ENCODE measurements around the gene COPZ2.
"Not testable (repeated sequence)": the region's sequence is repeated elsewhere in the genome, so short reads cannot be mapped to it uniquely, and the experiment has no call there.

Gene COPZ2

DNA sequence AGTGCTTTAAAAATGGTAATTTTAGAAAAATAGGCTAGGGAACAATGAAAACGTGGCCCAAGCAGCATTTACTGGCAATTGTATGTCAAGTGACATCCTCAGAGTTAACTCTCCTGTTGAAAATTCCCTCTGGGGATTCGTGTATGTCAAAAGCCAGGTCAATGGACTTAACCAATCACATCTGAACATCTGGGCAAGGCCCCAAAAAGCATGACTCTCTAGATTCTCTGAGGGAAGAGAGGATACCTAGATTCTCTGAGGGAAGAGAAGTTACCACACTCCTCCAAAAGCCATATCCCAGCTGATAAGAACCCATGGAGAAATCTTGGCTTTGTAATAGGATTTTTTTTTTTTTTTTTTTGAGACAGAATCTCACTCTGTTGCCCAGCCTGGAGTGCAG, 34.1 kb upstream of the COPZ2 start:
- no peak for TF ChIP-seq SUZ12 (IDR thresholded peaks at IDR 0.05; ENCODE audit: extremely low read depth, insufficient read depth, insufficient read length)
- TF ChIP-seq ZNF274 (IDR thresholded peaks at IDR 0.05; ENCODE audit: low read depth, low read length), result no peak
- TF ChIP-seq YY1 (IDR thresholded peaks at IDR 0.05; ENCODE audit: insufficient read depth, insufficient read length), result no peak
- H3K36me3 ChIP-seq (ENCODE audit: insufficient read depth, insufficient read length, low read length), result peaks cover 76% of the 10 kb centered on the region

GRCh38 chr17:48070195-48070594, 32.6 kb upstream of the COPZ2 start:
- H3K4me1 ChIP-seq (ENCODE audit: insufficient read depth, insufficient read length), result no peaks in the 10 kb centered on the region
- H3K27me3 ChIP-seq (ENCODE audit: insufficient read depth, insufficient read length), result no peaks in the 10 kb centered on the region
- no peak for DNase-seq (ENCODE audit: low read depth, low spot score)
- TF ChIP-seq ZNF274 (IDR thresholded peaks at IDR 0.05; ENCODE audit: low read depth, low read length) (no peak), YY1 (IDR thresholded peaks at IDR 0.05; ENCODE audit: insufficient read depth, insufficient read length) (no peak), SUZ12 (IDR thresholded peaks at IDR 0.05; ENCODE audit: extremely low read depth, insufficient read depth, insufficient read length) (no peak)
- no peak overlapping the region for H3K9ac ChIP-seq (ENCODE audit: insufficient read length, low read depth)
- H3K36me3 ChIP-seq (ENCODE audit: insufficient read depth, insufficient read length, low read length), result peaks cover 71% of the 10 kb centered on the region
- H3K9me3 ChIP-seq (ENCODE audit: insufficient read depth, low read length), result no peaks in the 10 kb centered on the region
- H3K4me3 ChIP-seq (ENCODE audit: insufficient read length, low read depth), result no peak overlapping the region

More for the DNA sequence above, 34.1 kb upstream of the COPZ2 start:
- Histone ChIP-seq H3K9me3 (ENCODE audit: insufficient read depth, low read length) (no peaks in the 10 kb centered on the region), H3K27me3 (ENCODE audit: insufficient read depth, insufficient read length) (no peaks in the 10 kb centered on the region), H3K4me1 (ENCODE audit: insufficient read depth, insufficient read length) (no peaks in the 10 kb centered on the region), H3K4me3 (ENCODE audit: insufficient read length, low read depth) (no peak overlapping the region), H3K9ac (ENCODE audit: insufficient read length, low read depth) (no peak overlapping the region)
- no peak for DNase-seq (ENCODE audit: low read depth, low spot score)

DNA sequence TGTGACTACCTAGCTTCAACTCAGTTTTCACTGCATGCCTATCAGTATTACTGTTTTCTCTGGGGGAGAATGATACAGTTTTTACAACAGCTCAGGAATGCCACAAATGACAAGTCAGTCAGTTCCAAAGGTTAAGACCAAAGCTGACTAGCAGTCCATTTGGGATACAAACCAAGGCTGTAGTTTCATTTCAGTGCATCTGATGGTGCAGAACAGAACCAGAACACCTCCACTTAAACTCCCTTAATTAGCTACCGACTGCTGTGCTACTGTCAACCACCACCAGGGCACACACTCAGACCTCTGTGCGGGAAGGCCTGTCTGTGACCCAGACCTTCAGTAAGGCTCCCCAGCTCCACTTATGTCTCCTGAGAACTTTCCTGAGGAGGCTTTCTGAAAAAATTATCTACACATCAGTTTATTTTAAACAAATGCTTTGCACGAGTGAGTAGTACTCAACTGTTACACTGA, 30.9 kb upstream of the COPZ2 start:
- no peaks in the 10 kb centered on the region for H3K27me3 ChIP-seq (ENCODE audit: insufficient read depth, insufficient read length)
- no peak for DNase-seq (ENCODE audit: low read depth, low spot score)
- no peak for TF ChIP-seq ZNF274 (IDR thresholded peaks at IDR 0.05; ENCODE audit: low read depth, low read length)
- no peak for TF ChIP-seq YY1 (IDR thresholded peaks at IDR 0.05; ENCODE audit: insufficient read depth, insufficient read length)
- no peak for TF ChIP-seq SUZ12 (IDR thresholded peaks at IDR 0.05; ENCODE audit: extremely low read depth, insufficient read depth, insufficient read length)
- H3K4me3 ChIP-seq (ENCODE audit: insufficient read length, low read depth), result no peak overlapping the region
- H3K36me3 ChIP-seq (ENCODE audit: insufficient read depth, insufficient read length, low read length), result peaks cover 63% of the 10 kb centered on the region
- H3K9ac ChIP-seq (ENCODE audit: insufficient read length, low read depth), result no peak overlapping the region
- no peaks in the 10 kb centered on the region for H3K9me3 ChIP-seq (ENCODE audit: insufficient read depth, low read length)
- no peaks in the 10 kb centered on the region for H3K4me1 ChIP-seq (ENCODE audit: insufficient read depth, insufficient read length)

GRCh38 chr17:48067808-48068207, 30.2 kb upstream of the COPZ2 start:
- not testable (repeated sequence) for H3K9ac ChIP-seq (ENCODE audit: insufficient read length, low read depth); H3K4me1 ChIP-seq (ENCODE audit: insufficient read depth, insufficient read length); H3K4me3 ChIP-seq (ENCODE audit: insufficient read length, low read depth); DNase-seq (ENCODE audit: low read depth, low spot score); H3K9me3 ChIP-seq (ENCODE audit: insufficient read depth, low read length); H3K27me3 ChIP-seq (ENCODE audit: insufficient read depth, insufficient read length)
- H3K36me3 ChIP-seq (ENCODE audit: insufficient read depth, insufficient read length, low read length), result peaks cover 63% of the 10 kb centered on the region

DNA sequence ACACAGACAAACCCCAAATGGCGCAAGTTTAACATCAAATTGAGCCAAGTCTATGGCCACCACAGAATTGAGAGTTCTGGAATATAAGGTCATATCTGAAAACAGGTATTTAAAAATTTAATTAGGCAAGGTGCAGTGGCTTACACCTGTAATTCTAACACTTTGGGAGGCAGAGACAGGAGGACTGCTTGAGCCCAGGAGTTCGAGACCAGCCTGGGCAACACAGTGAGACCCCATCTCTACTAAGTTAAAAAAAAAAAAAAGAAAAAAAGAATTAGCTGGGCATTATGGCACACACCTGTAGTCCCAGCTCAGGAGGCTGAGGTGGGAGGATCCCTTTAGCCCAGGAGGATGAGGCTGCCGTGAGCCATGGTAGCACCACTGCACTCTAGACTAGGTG, 29.6 kb upstream of the COPZ2 start:
- no peak for DNase-seq (ENCODE audit: low read depth, low spot score)
- H3K9ac ChIP-seq (ENCODE audit: insufficient read length, low read depth), result no peak overlapping the region
- no peaks in the 10 kb centered on the region for H3K9me3 ChIP-seq (ENCODE audit: insufficient read depth, low read length)
- TF ChIP-seq ZNF274 (IDR thresholded peaks at IDR 0.05; ENCODE audit: low read depth, low read length) (no peak), YY1 (IDR thresholded peaks at IDR 0.05; ENCODE audit: insufficient read depth, insufficient read length) (no peak), SUZ12 (IDR thresholded peaks at IDR 0.05; ENCODE audit: extremely low read depth, insufficient read depth, insufficient read length) (no peak)
- H3K4me3 ChIP-seq (ENCODE audit: insufficient read length, low read depth), result no peak overlapping the region
- no peaks in the 10 kb centered on the region for H3K27me3 ChIP-seq (ENCODE audit: insufficient read depth, insufficient read length)
- H3K36me3 ChIP-seq (ENCODE audit: insufficient read depth, insufficient read length, low read length), result peaks cover 66% of the 10 kb centered on the region
- no peaks in the 10 kb centered on the region for H3K4me1 ChIP-seq (ENCODE audit: insufficient read depth, insufficient read length)

GRCh38 chr17:48066656-48067055, 29.1 kb upstream of the COPZ2 start:
- no peak for DNase-seq (ENCODE audit: low read depth, low spot score)
- no peak for TF ChIP-seq YY1 (IDR thresholded peaks at IDR 0.05; ENCODE audit: insufficient read depth, insufficient read length)
- no peak for TF ChIP-seq ZNF274 (IDR thresholded peaks at IDR 0.05; ENCODE audit: low read depth, low read length)
- TF ChIP-seq SUZ12 (IDR thresholded peaks at IDR 0.05; ENCODE audit: extremely low read depth, insufficient read depth, insufficient read length), result no peak
- Histone ChIP-seq H3K4me1 (ENCODE audit: insufficient read depth, insufficient read length) (no peaks in the 10 kb centered on the region), H3K36me3 (ENCODE audit: insufficient read depth, insufficient read length, low read length) (peaks cover 66% of the 10 kb centered on the region), H3K9ac (ENCODE audit: insufficient read length, low read depth) (no peak overlapping the region), H3K9me3 (ENCODE audit: insufficient read depth, low read length) (no peaks in the 10 kb centered on the region), H3K4me3 (ENCODE audit: insufficient read length, low read depth) (no peak overlapping the region), H3K27me3 (ENCODE audit: insufficient read depth, insufficient read length) (no peaks in the 10 kb centered on the region)

GRCh38 chr17:48066192-48066591, 28.6 kb upstream of the COPZ2 start:
- Histone ChIP-seq H3K4me1 (ENCODE audit: insufficient read depth, insufficient read length) (no peaks in the 10 kb centered on the region), H3K36me3 (ENCODE audit: insufficient read depth, insufficient read length, low read length) (peaks cover 66% of the 10 kb centered on the region), H3K27me3 (ENCODE audit: insufficient read depth, insufficient read length) (no peaks in the 10 kb centered on the region), H3K4me3 (ENCODE audit: insufficient read length, low read depth) (no peak overlapping the region), H3K9me3 (ENCODE audit: insufficient read depth, low read length) (no peaks in the 10 kb centered on the region), H3K9ac (ENCODE audit: insufficient read length, low read depth) (no peak overlapping the region)
- no peak for DNase-seq (ENCODE audit: low read depth, low spot score)
- TF ChIP-seq SUZ12 (IDR thresholded peaks at IDR 0.05; ENCODE audit: extremely low read depth, insufficient read depth, insufficient read length) (no peak), ZNF274 (IDR thresholded peaks at IDR 0.05; ENCODE audit: low read depth, low read length) (no peak), YY1 (IDR thresholded peaks at IDR 0.05; ENCODE audit: insufficient read depth, insufficient read length) (no peak)

- Histone ChIP-seq H3K9me3 (ENCODE audit: insufficient read depth, low read length) (no peaks in the 10 kb centered on the region), H3K27me3 (ENCODE audit: insufficient read depth, insufficient read length) (no peaks in the 10 kb centered on the region), H3K4me3 (ENCODE audit: insufficient read length, low read depth) (no peak overlapping the region), H3K36me3 (ENCODE audit: insufficient read depth, insufficient read length, low read length) (peaks cover 64% of the 10 kb centered on the region), H3K9ac (ENCODE audit: insufficient read length, low read depth) (no peak overlapping the region), H3K4me1 (ENCODE audit: insufficient read depth, insufficient read length) (no peaks in the 10 kb centered on the region)
- no peak for DNase-seq (ENCODE audit: low read depth, low spot score)
- TF ChIP-seq ZNF274 (IDR thresholded peaks at IDR 0.05; ENCODE audit: low read depth, low read length) (no peak), SUZ12 (IDR thresholded peaks at IDR 0.05; ENCODE audit: extremely low read depth, insufficient read depth, insufficient read length) (no peak)
Observed at GRCh38 chr17:48064638-48065037, 27.0 kb upstream of the COPZ2 start.

All from NT2/D1 (cell line).